ENCODE results near the gene CD6. TPM values are rescaled to one million over a fixed set of nuclear protein-coding genes. Genes with fewer than 3 reads are reported as not detected.

The CD6 gene
- total RNA-seq, 1 donor from 2014 or later: 0.33 TPM

DNA sequence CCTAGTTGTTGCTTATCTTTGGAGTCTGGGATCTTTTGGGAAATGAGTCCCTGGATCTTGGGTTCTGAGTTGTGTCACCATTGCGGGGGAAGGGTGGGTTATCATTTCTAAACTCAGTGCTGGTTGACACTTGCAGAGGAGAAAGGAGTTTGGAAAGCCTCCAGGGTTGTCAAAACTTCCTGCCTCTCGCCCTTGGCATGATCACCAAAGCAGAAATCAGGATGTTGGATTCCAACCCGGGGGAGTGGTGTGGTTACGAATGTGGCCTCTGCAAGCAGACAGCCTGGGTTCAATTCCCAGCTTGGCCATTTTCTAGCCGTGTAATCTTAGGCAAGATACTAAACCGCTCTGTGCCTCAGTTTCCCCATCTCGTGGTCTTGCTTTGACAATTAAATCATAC is 24.3 kb downstream of the CD6 start:
- H3K4me3 Mint-ChIP-seq (ENCODE audit: unreplicated experiment): no peak overlapping the region
- TF ChIP-seq, protein P1, sequence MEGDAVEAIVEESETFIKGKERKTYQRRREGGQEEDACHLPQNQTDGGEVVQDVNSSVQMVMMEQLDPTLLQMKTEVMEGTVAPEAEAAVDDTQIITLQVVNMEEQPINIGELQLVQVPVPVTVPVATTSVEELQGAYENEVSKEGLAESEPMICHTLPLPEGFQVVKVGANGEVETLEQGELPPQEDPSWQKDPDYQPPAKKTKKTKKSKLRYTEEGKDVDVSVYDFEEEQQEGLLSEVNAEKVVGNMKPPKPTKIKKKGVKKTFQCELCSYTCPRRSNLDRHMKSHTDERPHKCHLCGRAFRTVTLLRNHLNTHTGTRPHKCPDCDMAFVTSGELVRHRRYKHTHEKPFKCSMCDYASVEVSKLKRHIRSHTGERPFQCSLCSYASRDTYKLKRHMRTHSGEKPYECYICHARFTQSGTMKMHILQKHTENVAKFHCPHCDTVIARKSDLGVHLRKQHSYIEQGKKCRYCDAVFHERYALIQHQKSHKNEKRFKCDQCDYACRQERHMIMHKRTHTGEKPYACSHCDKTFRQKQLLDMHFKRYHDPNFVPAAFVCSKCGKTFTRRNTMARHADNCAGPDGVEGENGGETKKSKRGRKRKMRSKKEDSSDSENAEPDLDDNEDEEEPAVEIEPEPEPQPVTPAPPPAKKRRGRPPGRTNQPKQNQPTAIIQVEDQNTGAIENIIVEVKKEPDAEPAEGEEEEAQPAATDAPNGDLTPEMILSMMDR (IDR thresholded peaks at IDR 0.05; ENCODE audit: unreplicated experiment): no peak
- no peaks in the 10 kb centered on the region for H3K36me3 Mint-ChIP-seq (ENCODE audit: low read depth, unreplicated experiment)
- H3K4me1 Mint-ChIP-seq (ENCODE audit: unreplicated experiment): peaks cover 4% of the 10 kb centered on the region
- DNase-seq (ENCODE audit: low spot score): no peak
- no peaks in the 10 kb centered on the region for H3K9me3 Mint-ChIP-seq (ENCODE audit: unreplicated experiment)
- peaks cover 4% of the 10 kb centered on the region for H3K27me3 Mint-ChIP-seq (ENCODE audit: unreplicated experiment)
- H3K27ac Mint-ChIP-seq (ENCODE audit: unreplicated experiment): no peak overlapping the region

GRCh38 chr11:60996381-60997138 is 25.1 kb downstream of the CD6 start:
- no peak overlapping the region for H3K27ac Mint-ChIP-seq (ENCODE audit: unreplicated experiment)
- H3K4me1 Mint-ChIP-seq (ENCODE audit: unreplicated experiment): peaks cover 4% of the 10 kb centered on the region
- H3K9me3 Mint-ChIP-seq (ENCODE audit: unreplicated experiment): no peaks in the 10 kb centered on the region
- no peak for DNase-seq (ENCODE audit: low spot score)
- TF ChIP-seq, protein P1 (IDR thresholded peaks at IDR 0.05; ENCODE audit: unreplicated experiment): no peak
- H3K27me3 Mint-ChIP-seq (ENCODE audit: unreplicated experiment): peaks cover 5% of the 10 kb centered on the region
- no peaks in the 10 kb centered on the region for H3K36me3 Mint-ChIP-seq (ENCODE audit: low read depth, unreplicated experiment)
- no peak overlapping the region for H3K4me3 Mint-ChIP-seq (ENCODE audit: unreplicated experiment)

GRCh38 chr11:61000426-61000825 is 28.9 kb downstream of the CD6 start:
- H3K27ac Mint-ChIP-seq (ENCODE audit: unreplicated experiment): no peak overlapping the region
- H3K27me3 Mint-ChIP-seq (ENCODE audit: unreplicated experiment): peaks cover 7% of the 10 kb centered on the region

DNA sequence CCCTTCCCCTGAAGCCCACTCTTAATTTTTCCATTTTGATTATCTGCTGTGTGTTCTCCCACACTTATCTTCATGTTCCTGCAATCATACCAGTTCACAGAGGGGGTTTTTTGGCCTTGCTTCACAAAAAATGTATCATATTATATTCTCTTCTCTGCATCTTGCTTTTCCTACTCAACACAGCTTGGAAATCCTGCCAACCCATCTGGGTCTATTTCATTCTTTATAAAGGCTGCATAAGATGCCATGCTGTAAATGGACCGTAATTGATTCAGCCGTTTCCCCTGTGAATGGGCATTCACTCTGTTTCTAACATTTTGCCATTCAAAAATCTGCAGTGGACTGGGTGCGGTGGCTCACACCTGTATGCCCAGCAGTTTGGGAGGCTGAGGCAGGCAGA is 30.5 kb downstream of the CD6 start:
- no peak for DNase-seq (ENCODE audit: low spot score)
- peaks cover 12% of the 10 kb centered on the region for H3K27me3 Mint-ChIP-seq (ENCODE audit: unreplicated experiment)

More at GRCh38 chr11:61000426-61000825, 28.9 kb downstream of the CD6 start:
- DNase-seq (ENCODE audit: low spot score): no peak
- Mint-ChIP-seq H3K4me1 (ENCODE audit: unreplicated experiment) (peaks cover 13% of the 10 kb centered on the region), H3K9me3 (ENCODE audit: unreplicated experiment) (no peaks in the 10 kb centered on the region), H3K4me3 (ENCODE audit: unreplicated experiment) (no peak overlapping the region), H3K36me3 (ENCODE audit: low read depth, unreplicated experiment) (no peaks in the 10 kb centered on the region)
- TF ChIP-seq, protein P1 (IDR thresholded peaks at IDR 0.05; ENCODE audit: unreplicated experiment): no peak

DNA sequence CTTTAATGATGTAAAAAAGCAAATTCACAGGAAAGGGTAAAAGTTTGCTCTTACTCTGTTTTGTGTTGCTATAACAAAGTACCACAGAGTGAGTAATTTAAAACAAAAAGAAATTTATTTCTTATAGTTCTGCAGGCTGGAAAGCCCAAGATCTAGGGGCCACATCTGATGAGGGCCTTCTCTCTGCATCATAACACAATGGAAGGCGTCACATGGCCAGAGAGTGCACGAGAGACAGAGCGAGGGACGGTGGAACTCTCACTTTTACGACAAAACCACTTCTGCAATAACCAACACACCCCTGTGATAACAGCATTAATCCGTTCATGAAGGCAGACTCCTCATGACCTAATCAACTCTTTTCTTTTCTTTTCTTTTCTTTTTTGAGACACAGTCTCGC is 31.1 kb downstream of the CD6 start:
- Mint-ChIP-seq H3K27ac (ENCODE audit: unreplicated experiment) (no peak overlapping the region), H3K4me1 (ENCODE audit: unreplicated experiment) (peaks cover 9% of the 10 kb centered on the region), H3K27me3 (ENCODE audit: unreplicated experiment) (peaks cover 12% of the 10 kb centered on the region), H3K9me3 (ENCODE audit: unreplicated experiment) (no peaks in the 10 kb centered on the region), H3K36me3 (ENCODE audit: low read depth, unreplicated experiment) (no peaks in the 10 kb centered on the region), H3K4me3 (ENCODE audit: unreplicated experiment) (no peak overlapping the region)
- DNase-seq (ENCODE audit: low spot score): no peak
- TF ChIP-seq, protein P1 (IDR thresholded peaks at IDR 0.05; ENCODE audit: unreplicated experiment): no peak

More for the DNA sequence above, 30.5 kb downstream of the CD6 start:
- Mint-ChIP-seq H3K4me1 (ENCODE audit: unreplicated experiment) (peaks cover 9% of the 10 kb centered on the region), H3K36me3 (ENCODE audit: low read depth, unreplicated experiment) (no peaks in the 10 kb centered on the region), H3K4me3 (ENCODE audit: unreplicated experiment) (no peak overlapping the region), H3K27ac (ENCODE audit: unreplicated experiment) (no peak overlapping the region), H3K9me3 (ENCODE audit: unreplicated experiment) (no peaks in the 10 kb centered on the region)
- TF ChIP-seq, protein P1 (IDR thresholded peaks at IDR 0.05; ENCODE audit: unreplicated experiment): no peak
